HL-60/S4 (cell line): ENCODE measurements around the gene LRMDA.

ENCODE experiments used
- in situ Hi-C: fragments of 300-500 bp; cut with MboI; formaldehyde crosslinking; loops from 2 replicates; pipeline ENCODE4 v1.14.3; 2022; ENCODE audit warnings: low sequenced_read_pairs

The LRMDA gene

DNA sequence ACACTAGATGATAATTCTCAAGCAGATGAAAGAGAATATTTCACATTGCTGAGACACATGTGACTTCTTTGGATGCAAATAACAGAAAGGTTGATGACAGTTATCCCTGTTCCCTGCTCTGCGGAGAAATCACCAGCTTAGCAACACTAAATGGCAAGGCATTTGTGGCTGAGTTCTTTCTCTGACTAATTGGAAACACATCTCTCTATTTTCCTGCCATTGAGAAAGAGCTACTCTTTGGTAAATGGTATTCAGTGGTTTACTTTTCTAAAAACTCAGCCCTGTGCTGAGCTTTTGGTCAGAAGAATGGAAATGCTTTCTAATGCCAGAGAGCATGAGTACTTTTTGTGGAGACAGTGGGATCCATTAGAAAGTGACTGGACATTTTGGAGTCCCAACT, 771.4 kb downstream of the LRMDA start:
- in situ Hi-C loops, result no loop called here

DNA sequence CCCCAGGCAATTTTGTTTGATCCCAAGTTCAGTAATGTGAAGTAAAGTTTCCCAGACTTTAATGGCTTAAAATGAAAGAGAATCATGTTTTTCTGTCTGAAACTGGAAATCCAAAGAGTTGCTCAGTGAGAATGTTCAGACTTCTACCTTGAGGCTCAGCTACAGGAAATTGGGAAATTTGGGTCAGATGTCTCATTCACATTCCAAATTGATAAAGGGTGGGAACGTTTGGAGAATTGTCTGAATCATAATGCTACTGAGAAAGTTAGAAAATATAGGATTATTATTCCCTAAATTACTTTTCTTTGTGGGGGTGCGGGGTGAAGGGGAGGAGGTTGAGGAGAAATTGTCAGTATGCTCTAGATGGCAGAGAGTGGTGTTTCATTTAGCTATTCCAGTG, 773.9 kb downstream of the LRMDA start:
- in situ Hi-C loops, result no loop called here

DNA sequence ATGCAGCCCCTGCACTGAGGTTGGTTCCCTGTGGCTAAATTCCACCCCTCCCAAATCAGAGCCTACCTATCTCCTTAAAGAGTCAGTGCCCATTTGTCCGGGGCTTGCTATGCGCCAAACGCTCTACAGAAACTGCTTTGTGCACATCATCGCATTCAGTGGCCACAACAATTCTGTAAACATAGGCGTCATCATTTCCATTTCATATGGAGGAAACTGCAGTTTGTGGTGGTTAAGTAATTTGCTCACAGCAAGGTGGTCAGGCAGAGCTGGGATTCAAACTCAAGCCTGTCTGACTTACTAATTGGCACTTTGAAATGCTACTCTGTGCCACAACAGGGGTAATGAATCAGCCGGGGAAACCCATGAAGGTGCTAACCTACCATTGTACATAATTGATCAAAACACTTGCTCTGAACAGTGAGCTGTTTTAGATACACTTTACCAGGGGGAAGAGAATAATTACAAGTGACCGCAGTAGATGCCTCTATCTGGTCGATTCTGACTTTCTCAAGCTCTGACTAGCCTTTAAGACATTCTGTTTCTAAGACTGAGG, 775.5 kb downstream of the LRMDA start:
- in situ Hi-C loops, result no loop called here

DNA sequence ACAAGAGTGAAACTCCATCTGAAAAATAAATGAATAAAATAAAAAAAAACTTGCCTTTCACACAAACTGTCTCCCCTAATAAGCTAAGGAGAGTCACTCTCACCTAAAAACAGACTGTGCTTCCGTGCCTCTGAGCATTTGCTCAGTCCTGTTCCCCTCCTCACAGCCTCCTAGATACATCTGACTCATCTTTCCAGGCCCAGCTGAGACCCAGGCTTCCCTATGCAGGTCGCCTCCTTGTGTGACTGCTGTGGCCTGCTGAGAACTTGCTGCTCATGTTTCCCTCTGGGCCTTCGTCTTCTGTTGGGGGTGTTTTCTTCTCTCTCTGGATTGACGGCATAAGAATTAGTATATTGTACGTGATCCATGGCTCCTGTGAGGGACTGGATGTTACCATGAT, 777.7 kb downstream of the LRMDA start:
- in situ Hi-C loops, result no loop called here

DNA sequence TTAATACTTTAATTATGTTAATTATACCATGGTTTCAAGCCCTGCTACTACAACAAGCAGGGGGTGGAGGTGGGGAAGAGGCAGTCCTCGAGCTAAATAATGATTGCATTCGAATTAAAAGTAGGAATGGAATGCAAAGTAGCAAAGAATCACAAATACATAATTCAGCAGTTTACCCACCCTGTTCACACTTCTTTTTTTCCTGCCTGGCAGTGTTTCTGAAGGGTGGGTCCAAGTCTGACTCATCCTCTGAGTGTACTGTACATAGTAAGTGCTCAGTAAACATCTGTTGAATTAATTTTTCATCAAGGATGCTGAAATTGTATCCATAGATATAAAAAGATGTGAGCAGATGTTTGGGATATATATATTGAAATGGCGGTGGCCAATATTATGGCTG, 778.8 kb downstream of the LRMDA start:
- in situ Hi-C loops, result no loop called here

DNA sequence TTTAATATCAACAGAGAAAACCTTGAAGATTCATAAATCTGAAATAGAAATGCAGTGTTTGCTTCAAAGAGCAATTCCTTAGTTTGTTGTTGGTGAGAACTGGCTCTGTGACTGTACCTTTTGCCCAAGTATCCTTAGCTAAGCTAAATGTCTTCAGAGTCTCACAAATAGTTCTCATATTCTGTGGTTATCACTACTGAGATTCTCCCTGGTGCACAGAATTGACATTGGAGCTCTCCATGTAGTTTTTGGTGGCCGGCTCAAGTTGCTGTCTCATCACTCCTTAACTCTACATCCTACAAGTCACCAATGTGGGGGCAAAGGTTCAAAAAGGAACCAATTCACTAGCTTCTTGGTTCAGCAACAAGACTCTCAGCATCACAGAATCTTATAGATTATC, 780.3 kb downstream of the LRMDA start:
- in situ Hi-C loops, result no loop called here

DNA sequence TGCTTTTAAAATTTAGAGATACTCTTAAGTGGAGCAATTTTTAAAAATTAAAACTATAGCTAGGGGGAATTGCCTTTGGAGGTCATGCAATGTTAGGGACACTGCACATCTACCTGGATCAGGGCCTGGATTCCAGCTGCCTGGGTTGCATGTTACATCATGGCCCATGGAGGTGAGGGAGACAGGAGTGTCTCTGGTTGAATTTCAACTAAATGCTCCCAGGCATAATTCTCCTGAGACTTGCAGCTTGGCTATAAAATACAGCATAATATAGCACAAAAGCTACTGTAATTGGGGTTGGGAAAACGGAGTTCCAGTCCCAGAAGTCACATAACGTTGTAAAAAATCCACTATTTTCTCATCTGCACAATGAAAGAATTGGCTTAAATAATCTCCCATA, 782.5 kb downstream of the LRMDA start:
- in situ Hi-C loops, result no loop called here

DNA sequence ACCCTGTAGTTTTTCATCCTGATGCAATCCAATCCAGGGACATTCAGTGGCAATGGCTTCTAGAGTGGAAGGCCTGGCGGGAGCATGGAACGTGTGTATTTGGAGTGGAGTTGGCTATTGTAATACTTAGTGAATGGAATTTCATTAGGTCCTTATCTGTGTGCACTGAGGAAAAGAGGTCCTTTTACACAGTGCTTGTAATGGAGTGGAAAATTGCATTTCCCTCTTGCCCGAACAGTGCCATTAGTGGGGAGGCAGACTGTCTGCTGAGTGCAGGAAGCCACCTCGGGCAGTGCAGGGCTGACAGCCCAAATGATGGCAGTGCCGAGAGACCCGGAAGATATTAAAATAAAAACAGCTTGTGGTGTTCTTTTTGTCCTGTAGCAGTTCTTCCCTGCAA, 786.6 kb downstream of the LRMDA start:
- in situ Hi-C loops, result no loop called here

DNA sequence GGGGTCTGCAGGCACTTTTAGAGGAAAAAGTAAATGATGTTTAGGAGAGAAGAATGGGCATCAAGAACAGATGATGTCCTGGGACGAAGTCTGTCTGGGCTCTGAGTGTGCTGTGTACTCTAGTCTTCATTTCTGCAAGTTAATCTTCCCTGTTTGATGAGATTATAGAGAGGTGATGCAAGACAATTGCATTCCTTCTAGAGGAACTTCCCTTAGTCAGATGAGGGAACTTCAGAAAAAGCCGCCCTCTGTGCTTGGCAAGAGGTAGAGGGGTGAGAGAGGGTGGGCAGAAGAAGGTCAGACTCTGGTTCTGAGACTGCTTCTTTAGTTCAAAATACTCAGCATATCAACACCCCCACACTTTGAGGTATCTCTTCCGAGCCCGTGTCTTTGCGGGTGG, 797.9 kb downstream of the LRMDA start:
- in situ Hi-C loops, result no loop called here

DNA sequence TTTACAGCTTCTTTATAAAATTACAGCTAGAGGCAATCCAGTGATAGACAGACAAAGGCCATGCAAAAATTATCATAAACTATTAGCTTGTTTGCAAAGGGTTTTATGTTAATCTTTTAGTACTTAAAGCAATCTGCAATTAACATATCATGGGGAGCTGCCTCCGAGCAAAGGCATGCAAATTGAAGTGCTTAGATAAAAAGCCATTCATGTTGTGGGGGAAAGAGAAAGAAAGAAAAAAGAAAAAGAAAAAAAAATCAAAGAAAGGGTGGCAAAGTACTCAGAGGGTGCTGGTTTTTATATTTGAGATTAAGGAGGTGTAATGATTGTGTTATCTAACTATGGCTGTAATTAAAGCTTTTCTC, 799.5 kb downstream of the LRMDA start:
- in situ Hi-C loops, result no loop called here

DNA sequence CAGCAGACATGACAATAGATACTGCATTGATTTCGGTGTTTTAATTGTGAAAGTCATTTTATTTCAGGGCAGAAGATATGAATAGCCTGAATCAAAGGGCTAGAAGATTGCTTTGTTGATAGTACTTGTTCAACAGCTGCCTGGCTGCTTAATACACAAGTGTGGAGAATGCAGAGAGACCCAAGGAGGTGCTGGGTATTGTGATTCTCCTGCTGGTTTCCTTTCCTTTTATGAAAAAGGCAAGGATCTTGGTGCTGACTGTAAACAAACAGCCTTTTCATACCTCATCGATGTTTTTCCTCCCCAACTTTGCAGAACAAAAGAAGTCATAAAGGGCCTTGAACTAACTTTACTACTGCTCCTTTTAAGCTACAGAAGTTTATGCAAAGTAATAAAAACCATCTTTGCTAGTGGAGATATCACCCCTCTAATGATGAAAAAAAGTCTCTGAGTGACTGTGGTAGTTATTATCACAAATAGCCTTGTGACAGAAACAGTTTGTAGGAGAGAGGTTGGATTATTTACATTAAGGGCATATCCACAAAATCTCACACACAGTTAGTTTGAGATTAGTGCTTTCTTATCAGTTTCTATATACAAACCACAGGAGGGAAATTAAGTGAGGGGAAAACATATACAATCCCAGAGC, 800.0 kb downstream of the LRMDA start:
- in situ Hi-C loops, result no loop called here

DNA sequence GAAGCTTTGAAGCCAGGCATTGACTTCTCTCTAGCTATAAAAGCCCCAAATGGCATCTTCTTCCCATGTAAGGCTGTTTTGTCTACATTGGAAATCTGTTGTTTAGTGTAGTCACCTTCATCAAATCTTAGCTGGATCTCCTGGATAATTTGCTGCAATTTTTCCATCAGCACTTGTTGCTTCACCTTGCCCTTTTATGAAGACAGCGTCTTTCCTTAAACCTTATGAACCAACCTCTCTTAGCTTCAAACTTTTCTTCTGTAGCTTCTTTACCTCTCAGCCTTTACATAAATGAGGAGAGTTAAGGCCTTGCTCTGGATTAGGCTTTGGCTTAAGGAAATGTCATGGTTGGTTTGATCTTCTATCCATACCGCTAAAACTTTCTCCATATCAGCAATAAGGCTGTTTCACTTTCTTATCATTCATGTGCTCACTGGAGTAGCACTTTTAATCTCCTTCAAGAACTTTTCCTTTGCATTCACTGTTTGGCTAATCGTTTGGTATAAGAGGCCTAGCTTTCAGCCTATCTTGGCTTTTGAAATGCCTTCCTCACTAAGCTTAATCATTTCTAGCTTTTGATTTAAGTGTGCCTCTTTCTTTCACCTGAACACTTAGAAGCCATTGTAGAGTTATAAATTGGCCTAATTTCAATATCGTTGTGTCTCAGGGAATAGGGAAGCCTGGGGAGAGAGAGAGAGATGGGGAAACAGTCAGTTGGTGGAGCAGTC, 803.2 kb downstream of the LRMDA start:
- in situ Hi-C loops, result no loop called here

DNA sequence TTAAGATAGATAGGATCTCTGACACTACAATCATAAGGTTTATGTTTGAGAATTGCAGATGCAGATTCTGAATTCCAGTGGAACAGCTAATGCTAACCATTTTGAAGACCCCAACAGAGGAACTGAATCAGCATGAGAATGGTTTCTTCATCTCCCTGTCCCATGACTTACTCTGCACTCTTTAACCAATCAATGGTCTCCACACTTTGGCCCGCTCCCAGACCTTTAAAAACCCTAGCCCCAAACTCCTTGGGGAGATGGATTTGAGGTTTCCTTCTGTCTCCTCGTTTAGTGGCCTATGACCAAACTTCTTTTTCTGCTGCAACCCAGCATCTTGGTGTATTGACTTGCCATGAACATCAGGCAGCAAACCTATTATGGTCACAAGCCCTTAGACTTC, 804.9 kb downstream of the LRMDA start:
- in situ Hi-C loops, result no loop called here

DNA sequence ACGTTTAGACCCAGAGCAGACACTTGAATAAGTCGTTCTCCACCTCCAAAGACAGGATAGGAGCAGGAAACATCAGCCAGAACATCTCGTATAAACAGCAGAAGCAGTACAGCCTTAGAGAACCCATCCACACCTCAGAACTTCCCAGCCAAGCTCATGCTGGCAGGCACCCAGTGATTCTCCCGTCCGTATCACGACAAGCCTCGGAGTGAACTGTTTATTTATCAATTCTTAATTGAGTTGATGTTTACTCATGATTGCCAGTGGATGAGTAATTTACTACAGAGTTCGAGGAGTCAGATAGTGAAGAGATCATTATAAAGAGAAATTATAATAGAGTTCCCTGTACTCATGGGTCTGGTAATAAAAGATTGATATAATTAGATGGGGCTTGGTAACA, 811.5 kb downstream of the LRMDA start:
- in situ Hi-C loops, result no loop called here

DNA sequence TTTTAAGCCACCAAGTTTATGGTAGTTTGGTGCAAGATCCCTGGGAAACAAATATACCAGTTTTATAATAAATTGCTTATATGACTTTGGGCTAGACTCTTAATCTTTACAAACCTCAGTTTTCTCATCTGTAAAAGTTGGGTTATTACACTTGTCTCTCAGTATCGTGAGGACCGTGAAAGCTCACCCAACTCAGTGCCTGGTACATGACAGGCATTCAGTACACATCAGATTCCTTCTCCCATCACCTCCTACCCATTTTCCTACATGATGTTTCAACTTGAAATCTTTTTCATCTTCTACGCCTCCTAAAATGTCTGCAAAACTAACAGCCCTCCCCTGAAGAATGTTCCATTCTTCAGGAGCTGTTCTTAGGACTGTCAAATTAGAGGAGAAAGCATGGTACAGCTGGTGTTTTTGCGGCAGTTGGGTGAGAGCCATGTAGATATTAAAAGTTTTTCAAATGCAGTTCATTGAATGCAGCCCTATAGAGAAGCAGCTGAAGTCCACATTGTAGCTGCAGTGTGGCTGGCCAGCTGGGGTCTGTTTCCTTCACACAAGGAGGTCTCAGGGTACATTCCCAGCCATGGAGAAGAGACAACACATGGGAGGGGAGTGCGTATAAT, 812.8 kb downstream of the LRMDA start:
- in situ Hi-C loops, result no loop called here

DNA sequence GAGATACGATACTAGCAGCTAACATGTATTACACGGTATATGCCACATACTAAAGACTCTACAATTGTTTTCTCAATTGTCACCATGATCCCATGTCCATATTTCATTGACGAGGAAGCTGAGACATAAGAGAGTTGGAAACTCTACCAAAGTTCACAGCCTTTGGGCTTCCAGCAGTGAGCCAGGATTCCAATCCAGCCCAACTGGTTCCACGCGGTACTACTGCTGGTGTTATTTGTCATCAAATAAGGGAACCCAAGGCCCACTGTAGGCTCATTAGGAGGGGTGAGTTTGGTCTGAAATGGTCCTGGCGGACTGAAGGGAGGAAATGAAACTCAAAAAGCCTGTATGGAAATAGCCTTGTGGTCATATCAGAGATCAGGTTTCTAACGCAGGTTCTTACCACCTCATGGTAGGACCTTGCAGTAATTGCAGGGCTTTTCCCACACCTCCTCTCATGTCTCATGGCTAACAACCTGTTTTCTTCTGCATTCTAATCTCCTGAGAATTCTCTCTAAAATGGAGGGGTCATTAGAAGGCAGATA, 814.6 kb downstream of the LRMDA start:
- in situ Hi-C loops, result no loop called here

DNA sequence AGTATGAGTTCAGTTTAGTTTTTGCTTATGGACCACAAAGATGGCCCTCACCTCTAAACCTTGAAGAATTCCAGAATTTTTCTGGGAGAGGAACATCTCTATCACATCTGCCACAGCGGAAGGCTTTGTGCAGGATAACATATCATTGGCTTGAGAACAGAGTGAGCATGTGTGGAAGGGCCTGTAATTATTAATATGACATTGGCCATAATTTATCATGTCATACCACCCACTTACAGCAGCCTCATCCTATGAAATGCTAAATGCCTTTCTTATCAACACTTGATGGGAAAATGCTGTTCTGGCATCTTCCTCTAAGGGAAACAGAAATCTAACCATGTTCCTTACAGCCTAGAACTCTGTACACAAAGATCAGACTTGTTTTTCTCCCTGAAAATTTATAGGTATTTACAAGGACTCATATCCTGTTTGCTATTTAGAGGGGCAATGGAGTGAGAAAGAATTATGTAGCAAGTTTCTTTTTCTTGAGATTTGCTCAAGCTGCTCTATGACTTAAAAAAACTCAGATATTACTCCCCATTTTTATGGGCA, 817.3 kb downstream of the LRMDA start:
- in situ Hi-C loops, result no loop called here

DNA sequence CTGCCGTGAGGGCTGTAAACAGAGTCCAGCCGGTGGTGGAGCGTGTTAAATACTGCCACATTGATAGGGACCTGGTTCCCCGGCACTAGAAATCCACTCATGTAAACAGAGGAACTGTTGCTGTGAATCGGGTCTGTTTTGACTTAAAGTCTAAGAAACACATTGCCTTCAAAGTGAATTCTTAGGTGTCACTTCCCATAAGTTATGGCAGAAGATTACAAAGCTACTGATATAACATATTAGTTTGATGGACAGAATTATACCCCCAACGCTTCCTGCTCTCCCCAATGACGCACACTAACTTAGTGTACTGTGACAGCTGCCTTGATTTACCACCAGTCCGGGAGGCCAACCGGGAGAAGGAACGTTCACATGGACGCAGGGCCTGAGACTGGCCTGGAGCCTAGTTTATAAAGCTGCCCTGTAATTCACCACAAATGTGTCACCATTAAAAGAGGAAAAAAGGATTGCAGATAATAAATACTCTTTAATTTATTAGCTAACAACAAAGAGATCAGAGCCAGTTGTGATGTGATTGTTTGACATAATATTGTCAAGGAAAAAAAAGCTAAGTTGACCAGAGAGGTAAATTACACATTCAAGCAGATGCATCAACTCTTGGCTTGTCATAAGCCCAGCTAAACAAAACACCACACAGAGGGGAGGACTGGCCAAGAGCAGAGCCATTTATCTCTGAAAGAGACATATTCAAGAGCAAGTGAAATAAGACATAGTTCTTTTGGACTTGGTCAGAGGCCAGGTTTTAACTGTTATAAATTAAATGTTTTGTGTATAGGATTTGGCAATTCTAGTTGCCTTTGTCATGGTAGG, 820.6 kb downstream of the LRMDA start:
- in situ Hi-C loops, result no loop called here

DNA sequence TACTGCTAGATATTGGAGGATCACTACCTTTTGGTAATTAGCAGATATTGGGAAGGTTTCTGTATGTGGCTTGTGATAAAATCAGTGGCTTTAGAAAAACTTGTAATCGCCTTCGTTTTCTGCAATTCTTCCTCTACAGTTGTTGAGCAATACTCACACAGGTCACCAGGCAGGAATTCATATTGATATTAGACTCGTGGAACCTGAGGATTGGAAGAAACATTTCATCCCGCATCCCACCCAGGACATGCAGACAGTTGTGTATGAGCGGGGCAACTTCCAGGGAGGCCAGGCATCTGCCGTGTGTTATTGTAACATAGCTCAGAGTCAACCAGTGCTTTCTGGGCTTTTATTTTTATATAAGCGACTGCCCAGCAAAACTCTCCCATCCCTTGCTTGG, 821.3 kb downstream of the LRMDA start:
- in situ Hi-C loops, result no loop called here

DNA sequence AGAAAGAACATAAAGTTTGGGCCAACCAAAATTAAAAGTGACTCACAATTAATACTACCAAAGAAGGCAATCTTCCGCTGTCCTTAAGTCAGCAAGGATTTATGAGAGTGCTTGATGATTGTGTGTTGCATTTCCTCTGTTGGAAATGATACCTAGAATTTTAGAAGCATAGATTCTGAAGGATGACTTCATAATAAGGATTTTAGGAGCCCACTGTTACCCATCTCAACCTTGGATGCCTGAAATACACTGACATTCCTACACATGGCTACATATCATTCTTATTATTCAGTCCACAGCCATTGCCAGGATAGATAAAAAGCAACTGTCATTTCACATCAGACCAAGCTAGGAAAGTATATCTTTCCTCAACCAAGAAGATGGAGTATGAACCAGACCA, 823.8 kb downstream of the LRMDA start:
- in situ Hi-C loops, result no loop called here

DNA sequence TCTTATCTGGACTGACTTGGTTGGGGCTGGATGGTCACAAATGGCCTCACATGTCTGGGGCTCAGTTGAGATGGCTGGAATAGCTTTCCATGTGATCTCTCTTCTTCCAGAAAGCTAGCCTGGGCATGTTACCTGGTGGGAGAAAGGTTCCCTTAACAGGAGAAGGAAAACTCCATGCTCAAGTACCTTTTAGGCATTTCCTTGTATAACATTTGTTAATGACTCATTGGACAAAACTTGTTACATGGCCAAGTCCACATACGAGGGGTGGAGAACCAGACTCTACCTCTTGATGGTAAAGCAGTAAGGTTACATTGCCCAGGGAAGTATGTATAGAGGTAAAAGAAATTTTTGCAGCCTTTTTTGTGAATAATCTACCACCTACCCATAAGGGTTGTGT, 826.4 kb downstream of the LRMDA start:
- in situ Hi-C loops, result no loop called here
